GM12864 (cell line): Measurements from ENCODE around the gene CDHR5.
"Not testable (repeated sequence)": the region's sequence is repeated elsewhere in the genome, so short reads cannot be mapped to it uniquely, and the experiment has no call there.

ENCODE experiments used
- DNase-seq: peaks from one replicate; pipeline ENCODE4 v3.0.0-alpha.2; 2011; ENCODE audit warnings: low read depth
- H3K4me3 ChIP-seq: 2 replicates; pipeline ENCODE4 v1.5.1; 2011; ENCODE audit warnings: mild to moderate bottlenecking, low read depth, low read length, control low read depth
- TF ChIP-seq, protein P1 (sequence below): IDR thresholded peaks from 2 replicates; pipeline ENCODE4 v1.5.1; 2011; ENCODE audit warnings: low read depth, mild to moderate bottlenecking, moderate library complexity, low read length, control low read depth, inconsistent platforms; ENCODE audit errors: missing control alignments

CDHR5 gene

DNA sequence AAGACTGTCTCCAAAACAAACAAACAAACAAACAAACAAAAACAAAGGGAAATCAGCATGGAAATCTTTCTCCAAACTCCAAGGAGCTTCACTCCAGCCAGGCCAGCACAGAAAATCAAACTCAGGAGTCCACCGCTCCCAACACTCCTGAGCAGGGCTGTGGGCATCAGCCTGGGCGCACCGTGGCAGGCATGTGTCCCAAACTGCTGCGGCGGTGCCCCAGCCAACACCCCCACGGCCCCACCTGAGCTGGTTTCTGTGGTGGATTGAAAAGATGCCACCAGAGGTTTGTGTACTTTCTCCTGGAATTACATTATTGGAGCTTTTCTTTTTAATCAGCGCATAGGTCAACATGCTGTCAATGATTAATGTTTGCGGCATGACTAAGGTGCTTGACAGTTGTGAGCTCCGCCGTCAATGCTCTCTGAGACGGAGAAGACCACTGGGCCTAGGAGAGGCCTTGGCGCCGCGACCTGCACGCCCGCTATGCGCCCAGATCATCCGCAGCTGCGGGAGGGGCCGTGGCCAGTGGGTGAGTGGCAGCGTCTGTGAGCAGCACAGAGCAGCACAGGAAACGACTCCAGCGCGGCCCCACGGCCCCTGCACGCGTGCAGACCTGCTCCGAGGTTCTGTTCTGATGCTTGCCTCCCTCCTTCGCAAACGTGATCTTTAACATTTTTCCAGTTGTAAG, 30.4 kb upstream of the CDHR5 start:
- DNase-seq = no peak
- TF ChIP-seq, protein P1, sequence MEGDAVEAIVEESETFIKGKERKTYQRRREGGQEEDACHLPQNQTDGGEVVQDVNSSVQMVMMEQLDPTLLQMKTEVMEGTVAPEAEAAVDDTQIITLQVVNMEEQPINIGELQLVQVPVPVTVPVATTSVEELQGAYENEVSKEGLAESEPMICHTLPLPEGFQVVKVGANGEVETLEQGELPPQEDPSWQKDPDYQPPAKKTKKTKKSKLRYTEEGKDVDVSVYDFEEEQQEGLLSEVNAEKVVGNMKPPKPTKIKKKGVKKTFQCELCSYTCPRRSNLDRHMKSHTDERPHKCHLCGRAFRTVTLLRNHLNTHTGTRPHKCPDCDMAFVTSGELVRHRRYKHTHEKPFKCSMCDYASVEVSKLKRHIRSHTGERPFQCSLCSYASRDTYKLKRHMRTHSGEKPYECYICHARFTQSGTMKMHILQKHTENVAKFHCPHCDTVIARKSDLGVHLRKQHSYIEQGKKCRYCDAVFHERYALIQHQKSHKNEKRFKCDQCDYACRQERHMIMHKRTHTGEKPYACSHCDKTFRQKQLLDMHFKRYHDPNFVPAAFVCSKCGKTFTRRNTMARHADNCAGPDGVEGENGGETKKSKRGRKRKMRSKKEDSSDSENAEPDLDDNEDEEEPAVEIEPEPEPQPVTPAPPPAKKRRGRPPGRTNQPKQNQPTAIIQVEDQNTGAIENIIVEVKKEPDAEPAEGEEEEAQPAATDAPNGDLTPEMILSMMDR = no peak
- H3K4me3 ChIP-seq = no peak overlapping the region

DNA sequence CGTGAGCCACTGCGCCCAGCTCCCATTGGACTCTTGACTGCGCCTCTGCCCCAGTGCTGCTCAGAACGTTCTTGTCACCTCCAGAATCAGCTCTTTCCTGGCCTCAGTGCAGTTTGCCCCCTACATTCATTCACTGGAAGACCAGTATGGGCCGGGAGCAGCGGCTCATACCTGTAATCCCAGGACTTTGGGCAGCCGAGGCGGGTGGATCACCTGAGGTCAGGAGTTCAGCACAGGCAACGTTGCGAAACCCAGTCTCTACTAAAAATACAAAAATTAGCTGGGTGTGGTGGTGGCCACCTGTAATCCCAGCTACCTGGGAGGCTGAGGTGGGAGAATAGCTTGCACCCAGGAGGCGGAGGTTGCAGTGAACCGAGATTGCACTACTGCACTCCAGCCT, 29.7 kb upstream of the CDHR5 start:
- DNase-seq, H3K4me3 ChIP-seq: not testable (repeated sequence)

DNA sequence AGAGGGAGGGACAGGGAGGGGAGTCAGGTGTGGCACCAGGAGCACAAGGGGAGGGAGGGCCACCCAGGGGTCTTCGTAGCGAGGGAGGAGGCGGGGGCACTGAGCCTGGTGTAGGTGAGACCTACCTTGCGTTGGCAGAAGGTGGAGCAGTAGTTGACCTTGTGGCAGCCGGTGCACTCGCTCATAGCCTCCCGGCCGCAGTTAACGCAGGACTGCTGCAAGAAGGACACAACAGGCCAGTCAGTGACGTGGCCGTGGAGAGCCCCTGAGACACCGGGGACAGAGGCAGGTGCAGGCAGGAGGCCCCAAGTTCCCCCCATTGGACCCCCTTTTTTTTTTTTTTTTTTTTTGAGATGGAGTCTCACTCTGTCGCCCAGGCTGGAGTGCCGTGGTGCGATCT, 29.1 kb upstream of the CDHR5 start:
- H3K4me3 ChIP-seq = no peak overlapping the region
- DNase-seq = no peak
- TF ChIP-seq, protein P1 = no peak

DNA sequence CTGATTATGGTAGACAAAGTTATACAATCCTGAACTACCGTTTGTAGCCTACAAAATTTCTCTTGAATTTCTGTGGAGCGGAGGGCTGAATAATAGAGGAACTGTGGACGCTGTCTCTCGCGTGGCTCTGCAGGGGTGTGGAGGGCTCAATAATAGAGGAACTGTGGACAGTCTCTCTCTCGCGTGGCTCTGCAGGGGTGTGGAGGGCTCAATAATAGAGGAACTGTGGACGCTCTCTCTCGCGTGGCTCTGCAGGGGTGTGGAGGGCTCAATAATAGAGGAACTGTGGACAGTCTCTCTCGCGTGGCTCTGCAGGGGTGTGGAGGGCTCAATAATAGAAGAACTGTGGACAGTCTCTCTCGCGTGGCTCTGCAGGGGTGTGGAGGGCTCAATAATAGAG, 28.4 kb upstream of the CDHR5 start:
- DNase-seq, H3K4me3 ChIP-seq: not testable (repeated sequence)

DNA sequence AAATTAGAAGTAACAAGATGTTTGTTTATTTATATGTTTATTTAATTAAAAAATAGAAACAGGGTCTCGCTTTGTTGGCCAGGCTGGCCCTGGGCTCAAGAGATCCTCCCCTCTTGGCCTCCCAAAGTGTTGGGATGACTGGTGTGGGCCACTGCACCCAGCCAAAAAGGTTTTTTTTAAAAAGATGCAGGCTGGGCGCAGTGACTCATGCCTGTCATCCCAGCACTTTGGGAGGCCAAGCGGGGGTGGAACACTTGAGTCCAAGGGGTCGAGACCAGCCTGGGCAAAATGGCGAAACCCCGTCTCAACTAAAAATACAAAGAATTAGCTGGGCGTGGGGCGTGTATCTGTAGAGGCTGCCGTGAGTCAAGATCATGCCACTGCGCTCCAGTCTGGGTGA, 25.7 kb upstream of the CDHR5 start:
- TF ChIP-seq, protein P1 = no peak
- H3K4me3 ChIP-seq = no peak overlapping the region
- DNase-seq = no peak

DNA sequence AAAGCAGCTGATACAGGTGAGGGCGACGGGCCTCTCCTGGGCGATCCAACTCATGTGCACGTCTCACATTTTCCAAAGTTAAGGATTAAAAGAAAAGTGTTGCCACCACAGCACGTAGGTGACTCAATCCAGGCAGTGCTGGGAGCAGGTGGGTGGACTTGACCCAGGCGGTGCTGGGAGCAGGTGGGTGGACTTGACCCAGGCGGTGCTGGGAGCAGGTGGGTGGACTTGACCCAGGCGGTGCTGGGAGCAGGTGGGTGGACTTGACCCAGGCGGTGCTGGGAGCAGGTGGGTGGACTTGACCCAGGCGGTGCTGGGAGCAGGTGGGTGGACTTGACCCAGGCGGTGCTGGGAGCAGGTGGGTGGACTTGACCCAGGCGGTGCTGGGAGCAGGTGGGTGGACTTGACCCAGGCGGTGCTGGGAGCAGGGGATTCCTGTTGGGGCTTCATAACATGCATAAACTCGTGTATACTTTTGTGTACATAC, 23.0 kb upstream of the CDHR5 start:
- DNase-seq, H3K4me3 ChIP-seq: not testable (repeated sequence)

DNA sequence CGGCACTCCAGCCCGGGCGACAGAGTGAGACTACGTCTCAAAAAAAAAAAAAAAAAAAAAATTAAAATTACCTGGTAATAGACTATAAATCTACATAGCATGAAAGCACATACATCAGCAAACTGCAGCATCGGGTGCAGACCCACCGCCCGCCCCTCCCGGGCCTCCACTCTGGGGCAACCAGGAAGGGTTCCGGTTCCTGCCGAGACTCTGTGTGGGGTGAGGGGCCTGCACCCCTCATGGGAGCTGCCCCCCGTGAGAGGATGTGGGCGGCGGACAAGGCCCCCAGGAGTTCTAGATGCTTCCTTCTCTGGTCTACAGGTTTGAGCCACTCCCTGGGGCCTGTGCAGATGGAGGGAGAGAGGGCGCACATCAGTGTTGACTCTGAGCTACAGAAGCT, 21.5 kb upstream of the CDHR5 start:
- DNase-seq = no peak
- TF ChIP-seq, protein P1 = no peak
- H3K4me3 ChIP-seq = no peak overlapping the region

DNA sequence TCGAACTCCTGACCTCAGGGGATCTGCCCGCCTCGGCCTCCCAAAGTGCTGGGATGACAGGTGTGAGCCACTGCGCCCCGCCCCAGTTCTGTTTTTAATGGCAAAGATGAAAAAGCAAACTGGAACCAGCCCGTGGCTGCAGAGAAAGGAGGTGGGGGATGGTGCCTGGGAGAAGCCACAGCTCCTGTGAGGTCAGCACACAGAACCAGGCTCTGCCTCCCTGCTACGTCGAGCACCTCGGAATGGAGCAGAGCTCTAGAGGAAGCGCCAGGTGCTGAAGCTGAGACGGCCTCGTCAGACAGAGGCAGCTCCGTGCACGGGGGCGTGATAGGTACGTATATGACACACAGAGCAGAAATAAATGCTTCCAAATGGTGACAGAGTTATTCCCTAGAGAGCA, 20.8 kb upstream of the CDHR5 start:
- TF ChIP-seq, protein P1 = no peak
- H3K4me3 ChIP-seq = no peak overlapping the region
- no peak for DNase-seq
